HG02763 (cell line): Measurements from ENCODE around the gene BNIP1.

Source experiments
- ATAC-seq: cut with Tn5 transposase; IDR thresholded peaks from one replicate; pipeline ENCODE4 v1.9.1; 2021; ENCODE audit warnings: mild to moderate bottlenecking, moderate library complexity; ENCODE audit not compliant: unreplicated experiment

The BNIP1 gene

GRCh38 chr5:173208296-173208695, 64.0 kb downstream of the BNIP1 start:
- ATAC-seq = no peak

GRCh38 chr5:173210877-173211276, 66.5 kb downstream of the BNIP1 start:
- ATAC-seq = no peak

- ATAC-seq = no peak
Measured at GRCh38 chr5:173211284-173211683, 67.0 kb downstream of the BNIP1 start.

DNA sequence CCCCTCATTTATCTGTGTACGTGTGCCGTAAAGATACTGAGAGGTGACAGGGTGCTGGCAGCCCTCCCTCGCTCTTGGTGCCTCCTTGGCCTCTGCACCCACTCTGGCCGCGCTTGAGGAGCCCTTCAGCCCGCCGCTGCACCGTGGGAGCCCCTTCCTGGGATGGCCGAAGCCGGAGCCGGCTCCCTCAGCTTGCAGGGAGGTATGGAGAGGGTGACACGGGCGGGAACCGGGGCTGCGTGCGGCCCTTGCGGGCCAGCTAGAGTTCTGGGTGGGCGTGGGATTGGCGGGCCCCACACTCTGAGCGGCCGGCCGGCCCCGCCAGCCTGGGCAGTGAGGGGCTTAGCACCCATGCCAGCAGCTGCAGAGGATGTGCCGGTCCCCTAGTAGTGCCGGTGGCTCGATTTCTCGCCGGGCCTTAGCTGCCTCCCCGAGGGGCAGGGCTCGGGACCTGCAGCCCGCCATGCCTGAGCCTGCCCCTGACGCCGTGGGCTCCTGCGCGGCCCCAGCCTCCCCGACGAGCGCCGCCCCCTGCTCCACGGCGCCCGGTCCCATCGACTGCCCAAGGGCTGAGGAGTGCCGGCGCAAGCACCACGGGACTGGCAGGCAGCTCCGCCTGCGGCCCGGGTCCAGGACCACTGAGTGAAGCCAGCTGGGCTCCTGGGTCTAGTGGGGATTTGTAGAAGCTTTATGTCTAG, 69.1 kb downstream of the BNIP1 start:
- ATAC-seq = no peak
